Suprapubic skin (tissue), 3 donors: Measurements from ENCODE around the gene GMPPB.
"Not testable (repeated sequence)": the region's sequence is repeated elsewhere in the genome, so short reads cannot be mapped to it uniquely, and the experiment has no call there.

Experiments
- CTCF ChIP-seq, 2 donors: fragments of 200-600 bp in 1 of 2; fragments of 450-650 bp in 1 of 2; sonication (generic) in 1 of 2; IDR thresholded peaks; one replicate each; pipeline ENCODE4 v1.5.1; 2016 to 2019; ENCODE audit warnings: antibody characterized with exemption in 2 of 2, mild to moderate bottlenecking in 1 of 2, moderate library complexity in 1 of 2
- EP300 ChIP-seq: sonication (generic); formaldehyde crosslinking; IDR thresholded peaks from one replicate; pipeline ENCODE4 v1.6.1; 2017; ENCODE audit warnings: antibody characterized with exemption
- POLR2A ChIP-seq, 2 donors: fragments of 450-650 bp; IDR thresholded peaks; one replicate each; pipeline ENCODE4 v1.6.1; 2017; ENCODE audit warnings: antibody characterized with exemption in 2 of 2, mild to moderate bottlenecking in 2 of 2, moderate library complexity in 2 of 2

GRCh38 chr3:49689908-49690624 lies 33.7 kb downstream of the GMPPB start:
- not testable (repeated sequence) for TF ChIP-seq EP300; CTCF (IDR thresholded peaks at IDR 0.05); POLR2A (IDR thresholded peaks at IDR 0.05)
